Upper lobe of left lung (tissue), 6 donors: ENCODE data around the gene CACNG7. TPM values are rescaled to one million over a fixed set of nuclear protein-coding genes. Genes with fewer than 3 reads are reported as not detected.
A peak's percentile ranks its signal among the peaks of the same experiment; 100 is the strongest.
"Not testable (repeated sequence)": the region's sequence is repeated elsewhere in the genome, so short reads cannot be mapped to it uniquely, and the experiment has no call there.

Source experiments
- ATAC-seq, 2 donors: fragments of 200-7000 bp; cut with Tn5 transposase; one replicate each; pipeline ENCODE4 v1.9.1; 2022; ENCODE audit warnings: mild to moderate bottlenecking in 2 of 2, moderate library complexity in 2 of 2; ENCODE audit not compliant: low FRiP score in 2 of 2
- DNase-seq, 2 donors: peaks; one replicate each; pipeline ENCODE4 v3.0.0-alpha.2; 2019 to 2020
- H3K27ac ChIP-seq, 4 donors: fragments of 200-600 bp; sonication (generic); one replicate each; pipeline ENCODE4 v1.5.1; 2016 to 2019
- H3K27me3 ChIP-seq, 4 donors: fragments of 200-600 bp; sonication (generic); one replicate each; pipeline ENCODE4 v1.5.1; 2017 to 2019
- H3K36me3 ChIP-seq, 4 donors: fragments of 200-600 bp; sonication (generic); one replicate each; pipeline ENCODE4 v1.5.1; 2016 to 2019
- H3K4me1 ChIP-seq, 4 donors: fragments of 200-600 bp; sonication (generic); one replicate each; pipeline ENCODE4 v1.5.1; 2018 to 2019
- H3K4me3 ChIP-seq, 4 donors: fragments of 200-600 bp; sonication (generic); one replicate each; pipeline ENCODE4 v1.5.1; 2017 to 2019; ENCODE audit warnings: mild to moderate bottlenecking in 2 of 4, moderate library complexity in 1 of 4
- H3K9me3 ChIP-seq, 4 donors: fragments of 200-600 bp; sonication (generic); one replicate each; pipeline ENCODE4 v1.5.1; 2018 to 2019
- CTCF ChIP-seq, 6 experiments: fragments of 450-650 bp in 4 of 6; fragments of 200-600 bp in 2 of 6; sonication (generic) in 2 of 6; IDR thresholded peaks; one replicate each; pipeline ENCODE4 v1.5.1; 2016 to 2019; ENCODE audit warnings: antibody characterized with exemption in 6 of 6
- EP300 ChIP-seq, 4 donors: sonication (generic); formaldehyde crosslinking; IDR thresholded peaks; one replicate each; pipeline ENCODE4 v1.5.1; 2017; ENCODE audit warnings: antibody characterized with exemption in 4 of 4, control low read depth in 2 of 4
- POLR2A ChIP-seq, 4 donors: fragments of 450-650 bp; IDR thresholded peaks; one replicate each; pipeline ENCODE4 v1.5.1; 2016 to 2017; ENCODE audit warnings: antibody characterized with exemption in 4 of 4, mild to moderate bottlenecking in 2 of 4
- POLR2AphosphoS5 ChIP-seq, 2 donors: sonication (generic); formaldehyde crosslinking; IDR thresholded peaks; one replicate each; pipeline ENCODE4 v1.5.1; 2017; ENCODE audit warnings: antibody characterized with exemption in 2 of 2
- WGBS, 2 donors: methylation state at CpG; one replicate each; pipeline ENCODE4 v1.1.5; 2017 to 2018; 5-methylcytosine and 5-hydroxymethylcytosine counted together
- total RNA-seq, 6 donors: library from RNA; depleted of rRNA in 4 of 6; stranded (reverse); fragments of >200 nt in 4 of 6; gene quantifications; one replicate each; pipeline versions ENCODE4 v1.1.0 to v1.2.1, GENCODE V29; 2016 to 2021
- donor health status: DM: no; HTN: no; CAD: no; lungs with moderate emphysema.
- donor health status: DM: no; HTN: yes; CAD: no; lungs with severe emphysema.

Gene CACNG7
- total RNA-seq, 6 donors from 2014 or later, result not detected

- DNase-seq, result peak in 1 of 2 donors; percentile 85
- 15 to 48% methylated on average over 3 to 4 of the region's 24 CpGs for WGBS, 2 donors
- H3K4me1 ChIP-seq, result peaks cover 40 to 83% (median 50%) of the 10 kb centered on the region in 4 donors
- not testable (repeated sequence) for H3K9me3 ChIP-seq, H3K27me3 ChIP-seq, ATAC-seq
- peak overlapping the region; percentile 60 to 95 (median 78) for H3K4me3 ChIP-seq
- peak in 1 of 6 experiments; percentile 3 for TF ChIP-seq CTCF (IDR thresholded peaks at IDR 0.05)
- peak overlapping the region; percentile 91 to 98 (median 96) for H3K27ac ChIP-seq
- peaks cover 7 to 41% (median 20%) of the 10 kb centered on the region in 4 donors for H3K36me3 ChIP-seq
These were observed 39.1 kb upstream of the CACNG7 start for GRCh38 chr19:53869805-53870484.

DNA sequence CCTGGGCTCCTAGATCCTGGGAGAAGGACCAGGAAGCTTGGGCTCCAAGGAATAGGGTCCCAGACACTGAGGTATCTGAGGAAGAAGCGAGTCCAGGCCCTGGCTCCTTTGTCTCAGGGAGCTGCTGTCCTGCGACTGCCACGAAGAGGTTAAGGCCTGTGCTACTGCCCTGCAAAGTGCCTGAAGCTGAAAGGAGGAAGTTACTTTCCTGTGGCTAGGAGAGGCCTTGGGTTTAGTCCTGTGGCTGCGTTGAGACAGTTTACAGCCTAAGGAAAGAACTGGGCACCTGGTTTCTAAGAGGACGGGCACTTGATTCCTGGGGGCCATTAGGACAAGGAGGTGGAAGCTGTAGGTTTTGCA lies 38.6 kb upstream of the CACNG7 start:
- no peak for TF ChIP-seq CTCF (IDR thresholded peaks at IDR 0.05)
- TF ChIP-seq POLR2A (IDR thresholded peaks at IDR 0.05), result no peak
- TF ChIP-seq EP300 (IDR thresholded peaks at IDR 0.05), result no peak
- no peak for TF ChIP-seq POLR2AphosphoS5 (IDR thresholded peaks at IDR 0.05)
- DNase-seq (peak in 1 of 2 donors; percentile 70), ATAC-seq (no peak)
- H3K36me3 ChIP-seq, result peaks cover 7 to 46% (median 23%) of the 10 kb centered on the region in 4 donors
- H3K27me3 ChIP-seq, result no peaks in the 10 kb centered on the region
- H3K4me3 ChIP-seq, result peak overlapping the region in 3 of 4 donors; percentile 60 to 83 (median 73)
- peaks cover 36 to 83% (median 47%) of the 10 kb centered on the region in 4 donors for H3K4me1 ChIP-seq
- 36 to 40% methylated on average over 5 of the region's 5 CpGs for WGBS, 2 donors
- H3K27ac ChIP-seq, result peak overlapping the region; percentile 91 to 98 (median 96)
- no peaks in the 10 kb centered on the region for H3K9me3 ChIP-seq

GRCh38 chr19:53871454-53871853 lies 37.6 kb upstream of the CACNG7 start:
- no peaks in the 10 kb centered on the region for H3K9me3 ChIP-seq
- ATAC-seq, result no peak
- WGBS, 2 donors, result 40 to 77% methylated on average over 7 of the region's 7 CpGs
- H3K4me1 ChIP-seq, result peaks cover 31 to 76% (median 39%) of the 10 kb centered on the region in 4 donors
- DNase-seq, result peak in 1 of 2 donors; percentile 51
- H3K4me3 ChIP-seq, result peak overlapping the region in 1 of 4 donors; percentile 73
- H3K27ac ChIP-seq, result peak overlapping the region; percentile 4 to 98 (median 94)
- no peaks in the 10 kb centered on the region for H3K27me3 ChIP-seq
- peaks cover 7 to 56% (median 28%) of the 10 kb centered on the region in 4 donors for H3K36me3 ChIP-seq
- TF ChIP-seq EP300 (IDR thresholded peaks at IDR 0.05), result no peak
- TF ChIP-seq CTCF (IDR thresholded peaks at IDR 0.05), result no peak
- no peak for TF ChIP-seq POLR2A (IDR thresholded peaks at IDR 0.05)

- Histone ChIP-seq H3K4me1 (peaks cover 24 to 67% (median 31%) of the 10 kb centered on the region in 4 donors), H3K36me3 (peaks cover 7 to 58% (median 28%) of the 10 kb centered on the region in 4 donors), H3K4me3 (no peak overlapping the region), H3K27me3 (no peaks in the 10 kb centered on the region), H3K27ac (no peak overlapping the region), H3K9me3 (no peaks in the 10 kb centered on the region)
- WGBS, 2 donors, result 62 to 80% methylated on average over 6 of the region's 6 CpGs
- TF ChIP-seq CTCF (IDR thresholded peaks at IDR 0.05) (no peak), POLR2AphosphoS5 (IDR thresholded peaks at IDR 0.05) (no peak), EP300 (IDR thresholded peaks at IDR 0.05) (no peak), POLR2A (IDR thresholded peaks at IDR 0.05) (no peak)
- ATAC-seq (no peak), DNase-seq (no peak)
These were observed 36.3 kb upstream of the CACNG7 start for GRCh38 chr19:53872762-53873161.
